ENCODE data around the gene EHD4. TPM values are rescaled to one million over a fixed set of nuclear protein-coding genes. Genes with fewer than 3 reads are reported as not detected.

The EHD4 gene
- total RNA-seq, 1 donor from 2014 or later = 24.6 TPM

DNA sequence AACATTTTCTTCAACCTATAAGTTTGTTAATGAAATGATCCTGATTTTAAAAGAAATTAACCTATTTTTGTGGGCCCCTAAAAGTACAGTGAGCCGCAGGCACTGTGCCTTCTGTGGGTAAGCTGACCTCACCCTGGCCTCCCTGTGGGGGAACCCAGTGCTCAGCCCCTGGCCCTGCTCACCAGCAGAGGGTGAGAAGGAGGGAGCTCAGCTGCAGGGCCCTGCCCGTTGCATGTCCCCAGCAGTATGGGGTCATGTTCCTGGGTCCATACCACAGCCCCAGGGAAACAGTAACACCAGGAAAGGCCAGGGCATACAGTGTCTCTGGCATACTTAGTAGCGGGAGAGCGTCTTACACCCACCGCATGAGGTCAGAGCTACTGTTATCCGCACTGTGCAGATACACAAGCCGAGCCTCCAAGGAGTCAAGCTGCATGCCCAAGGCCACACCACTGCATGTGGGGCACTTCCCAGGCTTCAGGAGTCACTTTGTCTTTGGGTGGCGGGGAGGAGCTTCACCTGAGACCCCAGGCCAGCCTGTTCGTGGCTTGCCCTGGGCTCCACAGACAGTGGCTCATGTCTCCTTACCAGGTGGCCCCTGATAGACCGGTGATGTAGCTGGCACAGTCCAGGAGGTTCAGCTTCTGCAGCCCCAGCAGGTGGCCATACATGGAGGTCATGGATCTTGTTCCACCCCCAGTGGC, 22.6 kb upstream of the EHD4 start:
- intact Hi-C loops (cut with DNase I) = loop anchor here (5.0 kb wide), 1 partner anchor 57 kb away; no protein-coding TSS in a partner anchor

DNA sequence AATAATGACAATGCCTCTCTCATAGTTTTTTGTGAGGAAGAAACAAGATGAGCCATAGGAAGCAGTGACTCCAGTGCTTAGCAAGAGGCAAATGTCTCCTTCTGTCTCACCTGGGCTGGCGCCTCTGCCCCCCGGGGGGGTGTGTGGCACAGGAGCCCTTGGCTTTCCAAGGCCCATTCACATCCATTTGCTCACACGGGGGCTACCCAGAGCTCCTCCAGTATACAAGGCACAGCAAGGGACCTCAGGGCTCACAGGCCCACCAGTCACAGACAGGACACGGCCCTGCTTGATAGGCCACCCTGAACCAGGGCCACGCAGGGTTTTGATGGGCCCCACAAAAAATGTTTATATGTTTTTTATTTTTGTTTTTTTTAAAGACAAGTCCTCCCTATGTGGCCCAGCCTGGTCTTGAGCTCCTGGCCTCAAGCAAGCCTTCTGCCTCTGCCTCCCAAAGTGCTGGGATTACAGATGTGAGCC, 21.9 kb upstream of the EHD4 start:
- H3K27me3 ChIP-seq = no peaks in the 10 kb centered on the region
- DNase-seq (ENCODE audit: extremely low spot score in 2 of 2) = no peak
- TF ChIP-seq POLR2A (IDR thresholded peaks at IDR 0.05) (no peak), POLR2AphosphoS5 (IDR thresholded peaks at IDR 0.05; ENCODE audit: insufficient read depth in 1 of 2, low read depth in 1 of 2) (no peak)
- TF ChIP-seq, protein P1, sequence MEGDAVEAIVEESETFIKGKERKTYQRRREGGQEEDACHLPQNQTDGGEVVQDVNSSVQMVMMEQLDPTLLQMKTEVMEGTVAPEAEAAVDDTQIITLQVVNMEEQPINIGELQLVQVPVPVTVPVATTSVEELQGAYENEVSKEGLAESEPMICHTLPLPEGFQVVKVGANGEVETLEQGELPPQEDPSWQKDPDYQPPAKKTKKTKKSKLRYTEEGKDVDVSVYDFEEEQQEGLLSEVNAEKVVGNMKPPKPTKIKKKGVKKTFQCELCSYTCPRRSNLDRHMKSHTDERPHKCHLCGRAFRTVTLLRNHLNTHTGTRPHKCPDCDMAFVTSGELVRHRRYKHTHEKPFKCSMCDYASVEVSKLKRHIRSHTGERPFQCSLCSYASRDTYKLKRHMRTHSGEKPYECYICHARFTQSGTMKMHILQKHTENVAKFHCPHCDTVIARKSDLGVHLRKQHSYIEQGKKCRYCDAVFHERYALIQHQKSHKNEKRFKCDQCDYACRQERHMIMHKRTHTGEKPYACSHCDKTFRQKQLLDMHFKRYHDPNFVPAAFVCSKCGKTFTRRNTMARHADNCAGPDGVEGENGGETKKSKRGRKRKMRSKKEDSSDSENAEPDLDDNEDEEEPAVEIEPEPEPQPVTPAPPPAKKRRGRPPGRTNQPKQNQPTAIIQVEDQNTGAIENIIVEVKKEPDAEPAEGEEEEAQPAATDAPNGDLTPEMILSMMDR (IDR thresholded peaks at IDR 0.05) = no peak
- no peaks in the 10 kb centered on the region for H3K36me3 ChIP-seq
- no peak overlapping the region for H3K4me3 ChIP-seq
- intact Hi-C loops (cut with DNase I) = loop anchor here (5.0 kb wide), 1 partner anchor 58 kb away; no protein-coding TSS in a partner anchor
- H3K9me3 ChIP-seq = no peaks in the 10 kb centered on the region
- H3K4me1 ChIP-seq = no peaks in the 10 kb centered on the region
- no peak overlapping the region for H3K27ac ChIP-seq

More for the DNA sequence above, 22.6 kb upstream of the EHD4 start:
- no peak overlapping the region for H3K4me3 ChIP-seq
- H3K27me3 ChIP-seq = no peaks in the 10 kb centered on the region
- no peak overlapping the region for H3K27ac ChIP-seq
- TF ChIP-seq POLR2AphosphoS5 (IDR thresholded peaks at IDR 0.05; ENCODE audit: insufficient read depth in 1 of 2, low read depth in 1 of 2) (no peak), POLR2A (IDR thresholded peaks at IDR 0.05) (no peak)
- TF ChIP-seq, protein P1 (IDR thresholded peaks at IDR 0.05) = no peak
- no peaks in the 10 kb centered on the region for H3K4me1 ChIP-seq
- no peaks in the 10 kb centered on the region for H3K36me3 ChIP-seq
- H3K9me3 ChIP-seq = no peaks in the 10 kb centered on the region
- DNase-seq (ENCODE audit: extremely low spot score in 2 of 2) = no peak

DNA sequence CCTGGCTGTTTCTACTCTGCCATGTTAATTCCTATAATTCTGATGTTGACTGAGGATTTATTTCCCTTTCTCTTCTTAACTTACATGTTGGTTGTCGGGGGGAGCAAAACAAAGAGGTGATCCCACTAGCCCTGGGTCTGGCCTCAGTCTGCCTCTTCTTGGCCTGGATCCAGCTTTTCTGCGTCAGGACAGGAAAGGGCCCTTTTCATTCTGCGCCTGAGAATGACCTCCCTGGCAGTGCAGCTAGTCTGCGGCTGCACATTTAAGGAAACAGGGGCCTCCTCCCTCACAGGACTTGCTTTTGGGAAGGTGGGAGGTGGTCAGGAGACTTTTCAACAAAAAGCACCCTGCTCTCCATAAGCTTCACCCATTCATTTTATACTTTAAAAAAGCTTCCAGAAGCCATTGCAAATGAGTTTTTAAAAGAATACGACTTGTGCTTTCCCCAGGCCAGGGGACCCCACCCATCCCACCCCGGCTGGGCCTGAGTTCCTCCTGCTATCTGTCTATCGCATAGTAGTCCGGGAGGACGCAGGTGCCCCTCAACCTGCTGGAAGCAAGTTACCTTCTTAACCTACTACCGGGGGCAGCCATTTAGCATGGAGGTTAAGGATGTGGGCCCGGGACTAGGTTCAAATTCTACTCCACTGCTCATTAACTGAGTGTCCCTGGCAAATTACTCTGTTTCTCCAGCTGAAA, 21.3 kb upstream of the EHD4 start:
- no peak overlapping the region for H3K27ac ChIP-seq
- TF ChIP-seq POLR2A (IDR thresholded peaks at IDR 0.05) = no peak
- no peak for TF ChIP-seq POLR2AphosphoS5 (IDR thresholded peaks at IDR 0.05; ENCODE audit: insufficient read depth in 1 of 2, low read depth in 1 of 2)
- TF ChIP-seq, protein P1 (IDR thresholded peaks at IDR 0.05) = no peak
- no peak overlapping the region for H3K4me3 ChIP-seq
- no peaks in the 10 kb centered on the region for H3K4me1 ChIP-seq
- H3K27me3 ChIP-seq = no peaks in the 10 kb centered on the region
- intact Hi-C loops (cut with DNase I) = loop anchor here (5.0 kb wide), 1 partner anchor 59 kb away; no protein-coding TSS in a partner anchor
- no peaks in the 10 kb centered on the region for H3K36me3 ChIP-seq
- H3K9me3 ChIP-seq = no peaks in the 10 kb centered on the region
- DNase-seq (ENCODE audit: extremely low spot score in 2 of 2) = no peak

DNA sequence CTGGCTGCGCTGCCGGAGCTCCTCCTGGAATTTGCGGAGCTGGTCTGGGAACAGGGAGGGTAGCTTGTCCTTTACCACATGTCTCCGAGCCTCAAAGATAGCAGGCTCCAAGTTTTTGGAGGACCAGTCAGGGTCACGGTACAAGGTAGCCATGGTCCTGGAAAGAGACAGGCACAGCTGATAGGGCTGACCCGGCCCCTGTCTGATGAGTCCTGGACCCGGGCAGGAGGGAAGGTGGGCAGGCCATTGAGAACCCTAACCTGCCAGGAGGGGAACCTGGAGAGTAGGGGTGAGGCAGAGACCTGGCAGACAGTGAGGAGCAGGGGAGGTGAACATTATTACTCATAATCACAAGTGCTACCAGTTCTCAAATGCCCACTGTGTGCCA, 20.4 kb upstream of the EHD4 start:
- no peak for TF ChIP-seq POLR2AphosphoS5 (IDR thresholded peaks at IDR 0.05; ENCODE audit: insufficient read depth in 1 of 2, low read depth in 1 of 2)
- Histone ChIP-seq H3K4me1 (no peaks in the 10 kb centered on the region), H3K27ac (no peak overlapping the region), H3K4me3 (no peak overlapping the region), H3K9me3 (no peaks in the 10 kb centered on the region), H3K27me3 (no peaks in the 10 kb centered on the region), H3K36me3 (no peaks in the 10 kb centered on the region)
- intact Hi-C loops (cut with DNase I) = loop anchor here (5.0 kb wide), 1 partner anchor 60 kb away; no protein-coding TSS in a partner anchor
- no peak for DNase-seq (ENCODE audit: extremely low spot score in 2 of 2)

DNA sequence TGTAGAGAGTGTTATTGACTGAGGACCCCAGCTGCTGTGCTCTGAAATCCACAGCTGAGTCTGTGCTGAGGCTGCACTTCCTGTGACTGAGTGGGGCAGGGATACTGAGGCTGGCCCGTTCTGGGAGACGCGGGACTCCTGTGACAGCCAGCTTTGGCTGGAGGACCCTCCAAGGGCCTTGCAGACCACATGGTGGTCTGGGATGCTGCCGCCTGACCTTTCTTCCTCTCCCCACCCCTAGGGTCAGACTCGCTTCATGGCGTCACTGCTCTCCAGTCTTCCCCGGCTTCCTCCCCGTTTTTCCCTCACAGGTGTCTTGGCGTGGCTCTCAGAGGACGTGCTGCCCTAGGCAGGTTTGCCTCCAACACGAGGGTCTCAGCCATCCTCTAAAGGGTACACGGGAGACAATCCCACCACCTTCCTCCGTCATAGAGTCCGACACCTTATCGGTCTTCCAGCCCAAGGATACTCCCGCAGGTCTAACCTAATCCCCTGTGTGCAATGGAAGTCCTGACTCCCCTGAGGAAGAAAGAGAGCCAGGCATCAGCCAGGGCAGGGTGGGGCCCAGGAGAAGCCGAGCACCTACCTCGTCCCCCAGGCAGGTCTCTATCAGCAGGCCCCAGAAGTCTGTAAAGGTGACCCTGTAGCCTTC, 19.9 kb upstream of the EHD4 start:
- no peaks in the 10 kb centered on the region for H3K4me1 ChIP-seq
- TF ChIP-seq POLR2AphosphoS5 (IDR thresholded peaks at IDR 0.05; ENCODE audit: insufficient read depth in 1 of 2, low read depth in 1 of 2) (no peak), POLR2A (IDR thresholded peaks at IDR 0.05) (no peak)
- TF ChIP-seq, protein P1 (IDR thresholded peaks at IDR 0.05) = no peak
- DNase-seq (ENCODE audit: extremely low spot score in 2 of 2) = no peak
- no peak overlapping the region for H3K4me3 ChIP-seq
- intact Hi-C loops (cut with DNase I) = loop anchor here (5.0 kb wide), 1 partner anchor 60 kb away; no protein-coding TSS in a partner anchor
- H3K9me3 ChIP-seq = no peaks in the 10 kb centered on the region
- H3K36me3 ChIP-seq = no peaks in the 10 kb centered on the region
- H3K27ac ChIP-seq = no peak overlapping the region
- no peaks in the 10 kb centered on the region for H3K27me3 ChIP-seq

Measured in vagina (tissue), 2 donors.